ENCODE results near the gene HSD17B13.

Gene HSD17B13

GRCh38 chr4:87260477-87260876 lies 62.2 kb downstream of the HSD17B13 start:
- no peak for DNase-seq

GRCh38 chr4:87258677-87259076 lies 64.0 kb downstream of the HSD17B13 start:
- no peak for DNase-seq

- DNase-seq: no peak
Measured at GRCh38 chr4:87257523-87257922, 65.2 kb downstream of the HSD17B13 start.

GRCh38 chr4:87255755-87256154 lies 66.9 kb downstream of the HSD17B13 start:
- no peak for DNase-seq

All from activated CD4-positive, alpha-beta T cell treated with anti-CD3 and anti-CD28 coated beads, Interleukin-2, amount 50 U/mL, for 4 hours (primary cell).